ENCODE results near the gene HORMAD2. TPM values are rescaled to one million over a fixed set of nuclear protein-coding genes. Genes with fewer than 3 reads are reported as not detected.
A peak's percentile ranks its signal among the peaks of the same experiment; 100 is the strongest.
"Not testable (repeated sequence)": the region's sequence is repeated elsewhere in the genome, so short reads cannot be mapped to it uniquely, and the experiment has no call there.

The HORMAD2 gene
- total RNA-seq, 1 donor from 2014 or later, result not detected

DNA sequence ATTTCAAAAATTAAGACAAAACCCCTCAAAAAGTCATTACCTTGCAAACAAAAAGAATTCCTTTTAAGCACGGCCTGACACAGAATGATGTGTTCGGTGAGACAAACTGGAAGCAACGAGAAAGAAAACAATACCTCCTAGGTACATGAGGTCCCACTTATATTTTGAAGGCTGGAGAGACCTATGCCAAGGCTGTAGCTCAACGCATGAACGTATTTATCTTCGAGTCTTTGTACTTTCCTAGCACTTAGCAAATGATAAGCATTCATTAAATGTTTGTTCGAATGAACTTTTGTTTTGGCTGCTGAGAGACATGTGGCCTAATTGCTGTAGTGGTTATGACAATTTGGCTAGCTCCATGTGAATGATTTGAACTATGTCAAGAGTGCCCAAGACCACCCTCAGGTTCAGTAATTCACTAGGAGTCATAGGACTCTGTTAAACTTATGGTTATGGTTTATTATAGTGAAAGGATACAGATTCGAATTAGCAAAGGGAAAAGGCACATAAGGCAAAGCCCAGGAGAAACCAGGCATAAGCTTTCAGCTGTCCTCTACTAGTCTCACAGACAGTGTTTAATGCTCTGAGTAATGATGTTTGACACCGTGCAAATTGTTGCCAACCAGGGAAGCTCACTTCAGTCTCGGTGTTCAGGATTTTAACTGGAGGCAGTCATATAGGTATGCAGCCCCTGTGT, 26.0 kb upstream of the HORMAD2 start:
- ATAC-seq (peak; percentile 63), DNase-seq (no peak)
- intact Hi-C loops (cut with micrococcal nuclease), result no loop called here

DNA sequence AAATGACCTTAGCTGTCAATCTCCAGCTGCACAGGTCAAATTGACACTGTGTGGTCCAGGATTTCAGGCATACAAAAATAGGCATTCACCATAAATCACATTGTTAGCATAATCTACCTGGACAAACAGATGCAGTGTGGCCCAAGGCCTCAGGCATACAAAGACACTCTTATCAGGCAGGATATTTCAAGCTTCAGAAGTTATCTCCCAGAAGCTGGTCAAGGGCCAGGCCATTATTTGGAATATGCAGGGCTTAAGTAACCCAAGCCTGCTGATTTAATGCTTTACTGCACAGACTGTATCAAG, 25.5 kb upstream of the HORMAD2 start:
- intact Hi-C loops (cut with micrococcal nuclease), result no loop called here
- no peak for DNase-seq
- ATAC-seq, result peak; percentile 47

DNA sequence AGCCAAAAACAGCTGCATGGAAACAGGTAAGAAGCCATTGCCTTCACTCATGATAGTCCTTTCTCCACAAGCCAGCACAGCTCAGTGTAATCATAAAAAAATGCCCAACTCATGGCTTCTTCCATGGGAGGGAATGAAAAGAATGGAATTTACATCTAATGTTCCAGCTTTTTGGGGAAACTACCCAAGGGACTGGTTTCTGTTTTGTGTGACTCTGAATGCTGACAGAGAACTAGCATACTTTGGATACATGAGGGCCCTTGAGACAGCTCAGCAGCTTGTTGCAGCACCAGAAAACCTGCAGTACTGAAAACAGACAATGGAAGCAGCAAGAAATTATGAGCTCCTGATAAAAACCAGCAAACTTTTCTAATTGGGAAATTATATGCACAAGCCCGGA, 24.2 kb upstream of the HORMAD2 start:
- ATAC-seq (no peak), DNase-seq (no peak)
- intact Hi-C loops (cut with micrococcal nuclease), result no loop called here

DNA sequence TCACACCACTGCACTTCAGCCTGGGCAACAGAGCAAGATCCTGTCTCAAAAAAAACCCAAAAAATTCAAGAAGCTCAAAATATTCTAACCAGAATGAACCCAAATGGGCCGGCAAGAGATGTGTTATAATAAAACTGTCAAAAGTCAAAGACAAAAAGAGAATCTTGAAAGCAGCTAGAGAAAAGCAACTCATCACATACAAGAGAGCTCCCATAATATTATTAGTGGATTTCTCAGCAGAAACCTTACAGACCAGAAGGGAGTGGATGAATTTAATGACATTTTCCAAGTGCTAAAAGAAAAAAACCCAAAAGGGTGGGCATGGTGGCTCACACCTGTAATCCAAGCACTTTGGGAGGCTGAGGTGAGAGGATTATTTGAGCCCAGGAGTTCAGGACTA, 22.9 kb upstream of the HORMAD2 start:
- intact Hi-C loops (cut with micrococcal nuclease), result no loop called here
- no peak for DNase-seq
- no peak for ATAC-seq

DNA sequence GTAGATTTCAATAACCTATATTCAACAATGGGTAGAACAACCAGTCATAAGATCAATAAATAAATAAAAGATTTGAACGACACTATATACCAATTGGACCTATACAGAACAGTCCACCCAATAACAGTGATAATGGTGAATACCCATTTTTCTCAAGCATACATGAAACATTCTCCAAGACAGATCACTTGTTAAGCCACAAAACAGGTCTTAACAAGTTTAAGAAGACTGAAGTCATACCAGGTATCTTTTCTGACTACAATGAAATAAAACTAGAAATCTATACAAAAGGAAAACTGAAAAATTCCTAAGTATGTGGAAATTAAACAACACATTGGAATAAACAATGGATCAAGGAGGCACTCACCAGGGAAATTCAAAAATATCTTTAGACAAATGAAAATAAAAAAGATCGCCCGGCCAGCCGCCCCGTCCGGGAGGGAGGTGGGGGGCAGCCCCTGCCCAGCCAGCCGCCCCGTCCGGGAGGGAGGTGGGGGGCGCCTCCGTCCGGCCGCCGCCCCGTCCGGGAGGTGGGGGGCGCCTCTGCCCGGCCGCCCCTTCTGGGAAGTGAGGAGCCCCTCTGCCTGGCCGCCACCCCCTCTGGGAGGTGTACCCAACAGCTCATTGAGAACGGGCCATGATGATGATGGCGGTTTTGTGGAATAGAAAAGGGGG, 20.8 kb upstream of the HORMAD2 start:
- DNase-seq; intact Hi-C loops (cut with micrococcal nuclease); ATAC-seq: not testable (repeated sequence)

DNA sequence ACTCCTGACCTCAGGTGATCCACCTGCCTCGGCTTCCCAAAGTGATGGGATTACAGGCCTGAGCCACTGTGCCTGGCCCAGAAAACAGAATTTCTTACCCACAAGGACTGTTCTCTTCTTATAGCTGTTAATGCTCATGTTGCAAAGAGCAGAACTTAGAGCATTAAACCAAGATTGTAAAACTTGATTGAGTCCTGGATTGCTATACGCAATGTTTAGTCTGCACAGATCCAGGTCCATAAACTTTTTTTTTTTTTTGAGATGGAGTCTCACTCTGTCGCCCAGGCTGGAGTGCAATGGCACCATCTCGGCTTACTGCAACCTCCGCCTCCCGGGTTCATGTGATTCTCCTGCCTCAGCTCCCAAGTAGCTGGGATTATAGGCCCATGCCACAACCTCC, 19.2 kb upstream of the HORMAD2 start:
- ATAC-seq; DNase-seq; intact Hi-C loops (cut with micrococcal nuclease): not testable (repeated sequence)

DNA sequence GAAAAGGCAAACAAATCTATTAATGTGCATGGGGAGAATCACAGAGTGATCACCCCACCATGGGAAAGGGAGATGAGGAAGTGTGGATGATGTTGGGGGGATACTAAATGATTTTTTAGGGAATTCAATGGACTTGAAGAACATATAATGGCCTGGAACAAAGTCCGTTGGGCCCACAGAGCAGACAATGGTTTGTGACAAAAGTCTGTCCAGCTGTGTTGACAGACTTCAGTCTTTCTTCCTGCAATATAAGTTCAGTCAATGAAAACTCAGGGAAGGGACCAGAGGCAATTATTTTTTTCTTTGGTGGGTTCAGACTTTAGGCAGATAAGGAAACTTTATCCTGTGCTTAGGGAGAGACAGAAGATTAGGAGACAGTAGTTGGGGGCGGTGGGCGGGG, 18.0 kb upstream of the HORMAD2 start:
- DNase-seq, result no peak
- intact Hi-C loops (cut with micrococcal nuclease), result no loop called here
- no peak for ATAC-seq

DNA sequence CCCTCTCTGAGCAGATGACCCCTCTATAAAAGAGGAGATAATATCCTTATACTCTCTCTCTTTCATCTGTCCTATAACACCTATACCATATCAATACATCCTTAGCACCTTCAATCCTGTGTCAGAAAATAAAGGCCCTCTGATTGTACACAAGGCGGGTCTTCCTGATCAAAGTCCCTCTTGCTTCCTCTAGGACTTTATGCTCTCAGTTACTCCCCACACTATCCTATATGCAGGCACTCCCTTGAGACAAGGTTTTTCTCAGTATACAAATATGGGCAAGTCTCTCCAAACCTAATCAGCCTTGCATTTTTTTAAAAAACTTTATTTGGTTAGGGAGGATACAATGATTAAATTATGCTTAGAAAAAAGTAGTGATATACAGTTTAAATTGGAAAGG, 17.3 kb upstream of the HORMAD2 start:
- ATAC-seq, result no peak
- intact Hi-C loops (cut with micrococcal nuclease), result no loop called here
- DNase-seq, result no peak

DNA sequence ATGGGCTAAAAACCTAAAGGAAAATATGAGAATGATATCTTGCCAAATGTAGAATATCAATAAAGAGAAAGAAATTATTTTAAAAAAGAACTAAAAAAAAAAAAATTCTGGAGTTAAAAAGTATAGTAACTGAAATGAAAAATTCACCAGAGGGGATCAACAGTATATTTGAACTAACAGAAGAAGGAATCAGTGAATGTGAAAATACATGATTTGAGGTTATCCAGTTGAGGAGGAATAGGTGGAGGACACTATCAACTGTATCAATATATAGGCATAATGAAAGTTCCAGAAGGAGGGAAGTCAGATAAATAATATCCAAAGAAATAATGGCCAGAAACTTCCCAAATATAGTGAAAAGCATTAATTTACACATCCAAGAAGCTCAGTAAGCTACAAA, 16.1 kb upstream of the HORMAD2 start:
- intact Hi-C loops (cut with micrococcal nuclease), result no loop called here
- ATAC-seq (no peak), DNase-seq (no peak)

DNA sequence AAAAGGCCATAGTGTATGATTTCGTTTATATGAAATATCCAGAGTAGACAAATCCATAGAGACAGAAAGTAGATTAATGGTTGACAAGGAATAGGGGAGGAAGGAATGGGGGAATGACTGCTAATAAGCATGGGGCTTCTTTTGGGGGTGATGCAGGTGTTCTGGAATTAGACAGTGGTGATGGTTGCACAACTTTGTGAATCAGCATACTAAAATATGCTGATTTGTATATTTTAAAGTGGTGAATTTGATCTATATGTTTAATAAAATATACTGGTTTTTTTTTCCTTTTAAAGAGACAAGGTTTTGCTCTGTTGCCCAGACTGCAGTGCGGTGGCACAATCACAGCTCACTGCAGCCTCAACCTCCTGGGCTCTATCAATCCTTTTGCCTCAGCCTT, 6.5 kb upstream of the HORMAD2 start:
- ATAC-seq, result no peak
- DNase-seq, result no peak
- intact Hi-C loops (cut with micrococcal nuclease), result no loop called here

DNA sequence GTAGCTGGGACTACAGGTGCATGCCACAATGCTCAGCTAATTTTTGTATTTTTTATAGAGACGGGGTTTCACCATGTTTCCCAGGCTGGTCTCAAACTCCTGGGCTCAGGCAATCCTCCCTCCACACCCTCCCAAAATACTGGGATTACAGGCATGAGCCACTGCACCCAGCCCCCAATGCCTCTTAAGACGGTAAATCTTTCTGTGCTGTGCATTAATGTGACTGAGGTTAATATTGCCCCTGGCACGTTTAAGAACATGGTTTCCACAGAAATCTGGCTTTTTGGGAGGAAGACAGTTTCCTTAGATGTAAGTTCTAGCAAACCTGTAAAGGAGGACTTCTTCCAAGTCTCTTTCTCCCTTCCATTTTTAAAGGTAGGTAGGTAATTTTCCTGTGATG, 6.1 kb upstream of the HORMAD2 start:
- ATAC-seq, result no peak
- no peak for DNase-seq
- intact Hi-C loops (cut with micrococcal nuclease), result no loop called here

DNA sequence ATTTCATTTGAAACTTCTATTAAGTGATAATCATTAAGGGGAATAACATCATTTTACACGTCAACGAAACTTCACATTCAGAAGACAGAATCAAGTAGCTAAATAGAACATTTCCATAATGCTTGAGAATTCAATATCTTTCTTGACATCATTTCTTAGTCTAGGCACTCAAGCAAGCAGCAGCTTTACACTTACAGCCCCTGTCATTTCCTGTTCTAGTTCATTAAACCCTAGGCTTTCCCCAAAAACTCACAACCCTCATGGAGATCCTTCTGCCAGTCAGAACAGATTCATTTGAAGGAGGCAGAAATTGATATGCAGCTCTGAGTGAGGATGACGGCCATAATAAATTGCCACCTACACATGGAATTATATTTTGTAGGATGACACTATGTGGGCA, 5.3 kb upstream of the HORMAD2 start:
- intact Hi-C loops (cut with micrococcal nuclease), result no loop called here
- no peak for DNase-seq
- ATAC-seq, result no peak

DNA sequence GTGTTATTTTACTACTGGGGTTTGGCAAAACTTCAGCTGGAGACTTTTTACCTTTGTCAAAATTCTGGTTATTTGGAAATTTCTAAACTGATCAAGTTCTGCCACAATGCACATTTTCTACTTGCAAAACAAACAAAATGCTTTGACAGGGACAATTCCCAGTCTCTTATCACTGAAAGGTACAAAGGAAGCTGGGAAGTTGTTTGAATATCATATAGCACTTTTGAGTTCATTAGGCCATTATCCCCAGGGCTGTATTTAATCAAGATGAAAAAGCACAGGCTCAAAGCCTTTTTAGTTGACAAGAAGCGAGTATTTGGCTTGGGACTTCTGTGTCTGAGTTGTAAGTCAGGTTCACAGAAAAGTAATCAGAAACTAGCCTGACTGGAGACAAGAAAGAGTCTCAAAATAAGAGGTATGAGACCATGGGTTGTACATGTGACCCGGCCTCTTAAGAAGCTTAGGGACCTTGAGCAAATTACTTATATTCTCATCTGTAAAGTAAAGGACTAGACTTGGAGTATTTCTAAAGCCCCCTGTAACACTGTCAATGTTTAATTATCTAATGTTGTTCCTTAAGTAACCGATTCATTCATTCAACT, 2.9 kb upstream of the HORMAD2 start:
- intact Hi-C loops (cut with micrococcal nuclease), result no loop called here
- DNase-seq (no peak), ATAC-seq (no peak)

DNA sequence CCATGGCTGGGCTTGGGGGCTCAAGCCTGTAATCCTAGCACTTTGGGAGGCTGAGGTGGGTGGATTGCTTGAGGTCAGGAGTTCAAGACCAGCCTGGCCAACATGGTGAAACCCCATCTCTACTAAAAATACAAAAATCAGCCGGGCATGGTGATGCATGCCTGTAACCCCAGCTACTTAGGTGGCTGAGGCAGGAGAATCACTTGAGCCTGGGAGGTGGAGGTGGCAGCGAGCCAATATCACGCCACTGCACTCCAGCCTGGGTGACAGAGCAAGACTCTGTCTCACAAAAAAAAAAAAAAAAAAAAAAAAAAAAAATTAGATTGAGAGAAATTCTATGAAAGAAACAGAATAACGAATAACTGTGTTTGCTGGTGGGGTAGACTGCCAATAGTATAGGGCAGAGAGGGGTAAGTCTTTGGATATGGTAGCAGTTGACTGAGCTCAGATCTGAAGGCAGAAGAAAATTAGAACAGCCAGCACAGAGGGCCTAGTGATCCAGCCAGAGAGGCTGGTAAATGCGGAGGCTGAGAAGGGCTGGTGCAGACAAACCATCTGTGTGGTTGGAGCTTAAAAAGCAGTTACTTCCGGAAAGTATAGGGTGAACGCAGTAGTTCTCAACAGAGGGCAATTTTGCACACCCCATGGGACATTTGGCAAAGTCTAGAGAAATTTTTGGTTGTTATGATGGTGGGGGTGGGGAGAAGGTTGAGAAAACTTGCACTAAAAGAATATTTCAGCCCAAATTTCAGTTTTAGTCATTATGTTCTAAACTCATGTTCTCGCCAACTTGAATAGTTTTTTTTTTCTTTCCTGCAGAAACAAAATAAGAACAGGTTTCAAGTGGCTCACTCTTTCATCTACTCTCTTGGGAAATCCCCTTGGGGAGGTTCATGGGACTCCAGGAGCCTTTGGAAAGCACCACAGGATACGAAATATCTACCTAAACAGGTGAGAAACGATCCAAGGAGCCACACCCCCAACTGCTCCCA, 1.6 kb upstream of the HORMAD2 start:
- no peak for DNase-seq
- intact Hi-C loops (cut with micrococcal nuclease), result no loop called here

DNA sequence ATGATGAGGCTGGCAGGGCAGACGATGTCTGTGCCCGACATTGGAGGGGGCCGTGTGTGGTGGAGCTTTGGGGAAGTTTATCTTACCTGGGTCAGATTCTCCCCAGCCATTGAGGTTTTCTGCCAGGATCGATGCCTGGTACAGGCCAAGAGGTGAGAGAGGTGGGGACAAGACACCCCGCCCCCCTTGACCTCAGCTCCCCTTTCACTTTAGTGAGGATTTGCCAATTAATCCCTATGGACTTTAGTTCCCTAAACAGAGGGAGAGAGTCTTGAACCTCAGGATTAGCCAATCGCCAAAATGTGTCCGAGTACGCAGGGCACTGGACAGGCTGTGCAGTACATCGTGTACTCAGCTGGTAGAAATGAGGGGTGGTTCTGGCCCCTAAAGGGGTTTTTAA, 541 bp downstream of the HORMAD2 start:
- DNase-seq (no peak), ATAC-seq (no peak)
- intact Hi-C loops (cut with micrococcal nuclease), result no loop called here

More for the DNA sequence above, 1.6 kb upstream of the HORMAD2 start:
- no peak for ATAC-seq

DNA sequence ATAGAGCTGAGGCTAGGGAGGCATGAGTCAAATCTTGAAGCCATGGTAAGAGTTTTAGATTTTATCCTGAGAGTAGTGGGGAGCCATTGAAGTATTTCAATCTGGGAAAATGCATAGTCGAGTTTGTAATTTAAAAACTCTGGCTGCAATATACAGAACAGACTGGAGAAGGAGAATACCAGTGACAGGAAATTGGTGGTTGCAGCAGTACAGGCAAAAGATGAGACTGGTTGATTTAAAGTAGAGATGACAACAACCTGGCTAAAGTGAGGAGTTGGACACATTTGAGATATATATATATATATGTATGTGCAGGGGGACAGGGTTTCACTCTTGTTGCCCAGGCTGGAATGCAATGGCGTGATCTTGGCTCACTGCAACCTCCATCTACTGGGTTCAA, 6.2 kb downstream of the HORMAD2 start:
- no peak for ATAC-seq
- no peak for DNase-seq
- intact Hi-C loops (cut with micrococcal nuclease), result loop anchor here (5.0 kb wide), 1 partner anchor 449 kb away; no protein-coding TSS in a partner anchor

DNA sequence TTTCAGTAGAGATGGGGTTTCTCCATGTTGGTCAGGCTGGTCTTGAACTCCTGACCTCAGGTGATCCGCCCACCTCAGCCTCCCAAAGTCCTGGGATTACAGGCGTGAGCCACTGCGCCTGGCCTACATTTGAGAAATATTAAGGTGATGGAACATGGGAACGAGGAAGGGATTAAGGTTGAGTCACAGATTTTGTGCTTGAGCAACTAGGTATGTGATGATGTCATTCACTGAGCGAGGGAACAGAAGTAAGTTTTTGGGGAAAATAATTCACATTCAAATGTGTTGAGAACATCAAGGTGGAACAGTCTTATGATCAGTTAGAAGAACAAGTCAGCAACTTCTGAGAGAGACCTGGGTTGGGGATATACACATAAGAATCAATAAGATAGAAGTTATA, 6.8 kb downstream of the HORMAD2 start:
- not testable (repeated sequence) for ATAC-seq, DNase-seq
- intact Hi-C loops (cut with micrococcal nuclease), result loop anchor here (5.0 kb wide), 1 partner anchor 450 kb away; no protein-coding TSS in a partner anchor

DNA sequence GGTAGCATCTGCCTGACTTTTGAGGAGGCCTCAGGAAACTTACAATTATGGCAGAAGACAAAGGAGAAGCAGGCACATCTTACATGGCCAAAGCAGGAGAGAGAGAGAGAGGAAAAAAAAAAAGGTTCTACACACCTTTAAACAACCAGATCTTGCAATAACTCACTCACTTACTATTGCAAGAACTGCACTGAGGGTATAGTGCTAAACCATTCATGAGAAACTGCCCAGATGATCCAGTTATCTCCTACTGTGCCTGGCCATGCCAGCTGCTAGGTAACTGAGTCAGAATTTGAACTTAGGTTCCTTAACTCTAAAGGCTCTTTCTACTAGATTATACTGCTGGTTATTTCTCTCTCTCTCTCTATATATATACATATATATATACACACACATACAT, 7.3 kb downstream of the HORMAD2 start:
- ATAC-seq (no peak), DNase-seq (no peak)
- intact Hi-C loops (cut with micrococcal nuclease), result loop anchor here (5.0 kb wide), 1 partner anchor 450 kb away; no protein-coding TSS in a partner anchor

DNA sequence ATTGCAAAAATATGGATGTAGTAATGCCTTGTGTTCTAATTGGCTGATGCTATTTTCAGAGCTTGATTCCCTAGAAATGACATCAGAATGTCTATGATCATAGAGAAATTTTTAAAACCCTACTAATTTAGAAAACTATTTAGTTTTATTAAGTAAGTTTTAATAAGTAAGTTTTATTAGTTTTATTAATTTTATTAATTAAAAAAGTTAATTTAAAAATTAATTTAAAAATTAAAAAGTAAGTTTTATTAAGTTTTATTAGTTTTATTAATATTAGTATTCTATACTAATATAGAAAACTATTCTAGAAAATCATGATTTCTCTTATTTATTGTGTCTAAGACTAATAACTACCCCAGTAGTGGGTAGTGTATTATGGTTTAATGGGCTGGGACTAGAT, 8.2 kb downstream of the HORMAD2 start:
- intact Hi-C loops (cut with micrococcal nuclease), result loop anchor here (5.0 kb wide), 1 partner anchor 451 kb away; no protein-coding TSS in a partner anchor
- no peak for DNase-seq
- ATAC-seq, result no peak

DNA sequence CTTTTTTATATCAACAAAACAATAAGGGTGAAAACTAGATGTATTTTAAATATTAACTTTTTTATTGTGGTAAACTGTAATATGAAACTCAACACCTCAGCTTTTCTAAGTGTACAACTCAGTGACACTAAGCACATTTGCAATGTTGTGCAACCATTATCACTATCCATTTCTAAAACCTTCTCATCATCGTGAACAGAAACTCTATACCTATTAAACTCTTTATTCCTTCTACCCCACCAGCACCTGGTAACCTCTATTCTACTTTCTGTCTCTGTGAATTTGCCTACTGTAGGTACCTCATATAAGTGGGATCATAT, 9.4 kb downstream of the HORMAD2 start:
- ATAC-seq (no peak), DNase-seq (no peak)
- intact Hi-C loops (cut with micrococcal nuclease), result loop anchor here (5.0 kb wide), 1 partner anchor 452 kb away; no protein-coding TSS in a partner anchor

Measured in left ventricle myocardium superior (tissue), 1 donor.